ENCODE results near the gene MT1HL1. TPM values are rescaled to one million over a fixed set of nuclear protein-coding genes. Genes with fewer than 3 reads are reported as not detected.

MT1HL1 gene
- total and polyA plus RNA-seq, 2 experiments from 2014 or later: not detected

GRCh38 chr1:237040823-237041222, 36.6 kb upstream of the MT1HL1 start:
- H3K36me3 ChIP-seq: no peaks in the 10 kb centered on the region
- peaks cover 13% of the 10 kb centered on the region for H3K4me1 ChIP-seq (ENCODE audit: low read depth)
- H3K9me3 ChIP-seq (ENCODE audit: low read depth): no peaks in the 10 kb centered on the region
- H3K27me3 ChIP-seq: no peaks in the 10 kb centered on the region
- H3K27ac ChIP-seq: no peak overlapping the region
- DNase-seq (ENCODE audit: low read depth in 1 of 2, low spot score in 1 of 2): no peak
- no peak overlapping the region for H3K4me3 ChIP-seq
- TF ChIP-seq CTCF (IDR thresholded peaks at IDR 0.05; ENCODE audit: low read depth, low read length): no peak

DNA sequence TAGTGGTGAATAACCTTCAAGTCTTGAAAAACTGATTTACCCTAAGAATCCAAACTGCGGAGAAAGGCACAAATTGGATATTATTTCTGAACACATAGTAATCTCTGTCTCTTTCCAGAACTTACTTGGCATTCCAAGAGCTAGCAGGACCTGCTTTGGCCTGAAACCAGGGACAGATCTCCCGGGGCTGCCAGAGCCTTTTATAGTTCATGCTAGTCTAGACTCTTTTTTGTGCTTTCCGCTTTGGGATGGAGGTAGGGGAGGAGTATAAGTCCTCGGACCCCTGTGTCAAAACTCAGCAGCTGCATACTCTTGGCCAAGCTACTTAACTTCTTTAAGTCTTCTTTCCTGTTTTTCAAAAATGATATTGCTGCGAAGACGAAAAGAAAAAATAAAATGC, 34.0 kb upstream of the MT1HL1 start:
- H3K4me3 ChIP-seq: no peak overlapping the region
- TF ChIP-seq CTCF (IDR thresholded peaks at IDR 0.05; ENCODE audit: low read depth, low read length): no peak
- DNase-seq (ENCODE audit: low read depth in 1 of 2, low spot score in 1 of 2): no peak
- H3K36me3 ChIP-seq: no peaks in the 10 kb centered on the region
- H3K9me3 ChIP-seq (ENCODE audit: low read depth): no peaks in the 10 kb centered on the region
- no peaks in the 10 kb centered on the region for H3K27me3 ChIP-seq
- no peaks in the 10 kb centered on the region for H3K4me1 ChIP-seq (ENCODE audit: low read depth)
- no peak overlapping the region for H3K27ac ChIP-seq

DNA sequence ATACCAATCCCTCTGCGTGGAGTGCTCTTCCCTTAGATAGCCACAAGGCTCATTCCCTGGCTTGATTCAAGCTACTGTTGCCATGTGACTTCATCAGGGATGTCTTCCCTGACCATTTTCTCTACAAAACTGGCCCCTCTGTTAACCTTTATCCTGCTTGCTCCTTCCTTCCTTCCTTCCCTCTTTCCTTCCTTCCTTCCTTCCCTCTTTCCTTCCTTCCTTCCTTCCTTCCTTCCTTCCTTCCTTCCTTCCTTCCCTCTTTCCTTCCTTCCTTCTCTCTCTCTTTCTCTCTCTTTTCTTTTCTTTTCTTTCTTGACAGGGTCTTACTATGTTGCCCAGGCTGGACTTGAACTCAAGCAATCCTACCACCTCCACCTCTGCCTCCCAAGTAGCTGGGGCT, 31.5 kb upstream of the MT1HL1 start:
- Histone ChIP-seq H3K27me3 (no peaks in the 10 kb centered on the region), H3K9me3 (ENCODE audit: low read depth) (no peaks in the 10 kb centered on the region), H3K36me3 (no peaks in the 10 kb centered on the region), H3K4me3 (no peak overlapping the region), H3K4me1 (ENCODE audit: low read depth) (peaks cover 10% of the 10 kb centered on the region), H3K27ac (no peak overlapping the region)
- no peak for DNase-seq (ENCODE audit: low read depth in 1 of 2, low spot score in 1 of 2)
- TF ChIP-seq CTCF (IDR thresholded peaks at IDR 0.05; ENCODE audit: low read depth, low read length): no peak

GRCh38 chr1:237033804-237034203, 29.6 kb upstream of the MT1HL1 start:
- TF ChIP-seq CTCF (IDR thresholded peaks at IDR 0.05; ENCODE audit: low read depth, low read length): no peak
- Histone ChIP-seq H3K9me3 (ENCODE audit: low read depth) (no peaks in the 10 kb centered on the region), H3K4me1 (ENCODE audit: low read depth) (peaks cover 16% of the 10 kb centered on the region), H3K27ac (no peak overlapping the region), H3K36me3 (no peaks in the 10 kb centered on the region), H3K27me3 (no peaks in the 10 kb centered on the region), H3K4me3 (no peak overlapping the region)
- DNase-seq (ENCODE audit: low read depth in 1 of 2, low spot score in 1 of 2): no peak

- no peak for DNase-seq (ENCODE audit: low read depth in 1 of 2, low spot score in 1 of 2)
- peaks cover 17% of the 10 kb centered on the region for H3K4me1 ChIP-seq (ENCODE audit: low read depth)
- TF ChIP-seq CTCF (IDR thresholded peaks at IDR 0.05; ENCODE audit: low read depth, low read length): no peak
These were observed 28.8 kb upstream of the MT1HL1 start for GRCh38 chr1:237033061-237033460.

DNA sequence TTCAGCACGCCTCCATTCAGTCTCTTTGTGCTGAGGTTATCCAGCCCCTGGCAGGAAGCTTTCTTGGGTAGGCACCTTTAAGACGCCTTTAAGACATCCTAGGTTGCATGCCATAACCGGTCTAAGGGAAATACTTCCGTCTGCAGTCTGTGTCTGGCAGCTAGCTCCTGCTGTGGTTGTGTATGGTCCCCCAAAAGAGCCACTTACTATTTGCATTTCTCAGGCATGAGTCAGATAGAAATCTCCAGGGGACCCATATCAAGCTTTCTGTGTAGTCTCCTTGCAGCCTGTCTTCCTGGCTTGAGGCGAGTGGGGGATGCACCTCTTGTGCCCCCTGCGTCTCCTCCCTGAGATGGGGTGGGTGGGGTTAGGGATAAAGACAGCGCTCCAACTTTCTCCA, 27.8 kb upstream of the MT1HL1 start:
- peaks cover 22% of the 10 kb centered on the region for H3K4me1 ChIP-seq (ENCODE audit: low read depth)
- TF ChIP-seq CTCF (IDR thresholded peaks at IDR 0.05; ENCODE audit: low read depth, low read length): no peak
- H3K27ac ChIP-seq: no peak overlapping the region
- H3K9me3 ChIP-seq (ENCODE audit: low read depth): no peaks in the 10 kb centered on the region
- no peaks in the 10 kb centered on the region for H3K36me3 ChIP-seq
- peak in 1 of 2 donors; percentile 1 for DNase-seq (ENCODE audit: low read depth in 1 of 2, low spot score in 1 of 2)
- no peaks in the 10 kb centered on the region for H3K27me3 ChIP-seq
- H3K4me3 ChIP-seq: no peak overlapping the region

More at GRCh38 chr1:237033061-237033460, 28.8 kb upstream of the MT1HL1 start:
- Histone ChIP-seq H3K27ac (no peak overlapping the region), H3K27me3 (no peaks in the 10 kb centered on the region), H3K9me3 (ENCODE audit: low read depth) (no peaks in the 10 kb centered on the region), H3K36me3 (no peaks in the 10 kb centered on the region), H3K4me3 (no peak overlapping the region)
